Karpas-422 (cell line): ENCODE data around the gene SPTBN5. TPM values are rescaled to one million over a fixed set of nuclear protein-coding genes. Genes with fewer than 3 reads are reported as not detected.

Source experiments
- DNase-seq: peaks from one replicate; pipeline ENCODE4 v3.0.0-alpha.2; 2015
- H2AFZ ChIP-seq: fragments of 200-600 bp; sonication (generic); 2 replicates; pipeline ENCODE4 v1.6.1; 2014; ENCODE audit warnings: antibody characterized with exemption, low read length, mixed read lengths
- H3K27ac ChIP-seq: fragments of 200-600 bp; sonication (generic); 2 replicates; pipeline ENCODE4 v1.5.1; 2014; ENCODE audit warnings: mild to moderate bottlenecking, low read length, moderate library complexity
- H3K27me3 ChIP-seq: fragments of 200-600 bp; sonication (generic); 2 replicates; pipeline ENCODE4 v1.6.1; 2014; ENCODE audit warnings: low read length, mixed read lengths
- H3K36me3 ChIP-seq: fragments of 200-600 bp; sonication (generic); 2 replicates; pipeline ENCODE4 v1.6.1; 2014; ENCODE audit warnings: low read length, mixed read lengths; ENCODE audit not compliant: insufficient read depth
- H3K4me1 ChIP-seq: fragments of 200-600 bp; sonication (generic); 2 replicates; pipeline ENCODE4 v1.6.1; 2014; ENCODE audit warnings: mild to moderate bottlenecking, low read length, mixed read lengths
- H3K4me2 ChIP-seq: fragments of 200-600 bp; sonication (generic); 2 replicates; pipeline ENCODE4 v1.6.1; 2014; ENCODE audit warnings: low read length, low read depth, mild to moderate bottlenecking; ENCODE audit not compliant: poor library complexity, severe bottlenecking
- H3K4me3 ChIP-seq: fragments of 200-600 bp; sonication (generic); 2 replicates; pipeline ENCODE4 v1.5.1; 2014; ENCODE audit warnings: mild to moderate bottlenecking, antibody characterized with exemption, low read length, mixed read lengths
- H3K79me2 ChIP-seq: fragments of 200-600 bp; sonication (generic); 2 replicates; pipeline ENCODE4 v1.6.1; 2014; ENCODE audit warnings: mild to moderate bottlenecking, low read length, mixed read lengths
- H3K9ac ChIP-seq: fragments of 200-600 bp; sonication (generic); 2 replicates; pipeline ENCODE4 v1.6.0; 2014; ENCODE audit warnings: low read length
- H3K9me2 ChIP-seq: fragments of 200-600 bp; sonication (generic), shearing (Covaris generic); replicated peaks from 2 replicates; pipeline ENCODE4 v1.6.0; 2014; ENCODE audit warnings: mild to moderate bottlenecking, low read length, moderate library complexity; ENCODE audit not compliant: insufficient read depth
- H3K9me3 ChIP-seq: fragments of 300-700, 200-600 bp; sonication (generic); 2 replicates; pipeline ENCODE4 v1.6.1; 2014; ENCODE audit warnings: low read length, mixed read lengths
- H4K20me1 ChIP-seq: fragments of 200-600 bp; sonication (generic); 2 replicates; pipeline ENCODE4 v1.6.1; 2014; ENCODE audit warnings: mild to moderate bottlenecking, antibody characterized with exemption, low read length, low read depth; ENCODE audit not compliant: insufficient read depth
- total RNA-seq: library from RNA; depleted of rRNA; stranded (reverse); fragments of >200 nt; shearing (Covaris generic); gene quantifications from 2 replicates; pipeline ENCODE4 v1.2.3, GENCODE V29; 2014; ENCODE audit warnings: low replicate concordance

SPTBN5 gene
- total RNA-seq, 1 experiment from 2014 or later: 0.11 TPM

DNA sequence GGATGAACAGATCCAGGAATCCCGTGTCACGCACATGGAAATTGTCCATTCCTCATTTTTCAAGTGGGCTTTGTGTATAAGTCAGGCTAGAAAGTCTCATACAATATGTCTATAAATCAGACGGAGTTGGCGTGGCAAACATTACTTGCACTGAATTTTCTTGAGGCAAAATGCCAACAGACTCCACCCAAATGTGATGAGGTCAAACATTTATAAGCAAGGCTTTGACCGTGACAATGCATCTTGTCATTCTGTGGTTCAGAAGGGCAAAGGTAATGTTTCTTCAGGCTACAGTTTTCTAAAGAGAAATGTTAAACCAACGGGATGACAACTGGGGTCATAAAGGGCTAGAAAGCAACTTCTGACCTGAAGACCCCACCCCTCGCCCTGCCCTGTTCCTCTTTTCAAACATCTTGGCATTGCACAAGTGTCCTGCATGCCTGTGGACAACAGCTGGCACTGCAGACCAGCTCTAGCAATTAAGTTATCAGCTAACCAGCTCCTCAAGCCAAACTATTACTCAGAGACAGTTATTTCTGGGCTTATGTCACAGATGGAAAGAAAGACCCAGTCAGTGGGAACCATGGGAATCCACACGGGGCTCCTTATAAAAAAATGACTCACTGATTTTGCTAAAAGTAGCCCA is 36.5 kb upstream of the SPTBN5 start:
- no peak overlapping the region for H2AFZ ChIP-seq
- H3K4me3 ChIP-seq: no peak overlapping the region
- peaks cover 49% of the 10 kb centered on the region for H3K4me1 ChIP-seq
- no peak for DNase-seq
- H3K9me3 ChIP-seq: no peaks in the 10 kb centered on the region
- no peaks in the 10 kb centered on the region for H3K36me3 ChIP-seq
- no peak overlapping the region for H3K4me2 ChIP-seq
- no peaks in the 10 kb centered on the region for H3K9me2 ChIP-seq
- no peak overlapping the region for H3K27ac ChIP-seq
- H3K9ac ChIP-seq: no peak overlapping the region
- H3K27me3 ChIP-seq: no peaks in the 10 kb centered on the region
- H4K20me1 ChIP-seq: no peaks in the 10 kb centered on the region
- H3K79me2 ChIP-seq: peaks cover 59% of the 10 kb centered on the region

DNA sequence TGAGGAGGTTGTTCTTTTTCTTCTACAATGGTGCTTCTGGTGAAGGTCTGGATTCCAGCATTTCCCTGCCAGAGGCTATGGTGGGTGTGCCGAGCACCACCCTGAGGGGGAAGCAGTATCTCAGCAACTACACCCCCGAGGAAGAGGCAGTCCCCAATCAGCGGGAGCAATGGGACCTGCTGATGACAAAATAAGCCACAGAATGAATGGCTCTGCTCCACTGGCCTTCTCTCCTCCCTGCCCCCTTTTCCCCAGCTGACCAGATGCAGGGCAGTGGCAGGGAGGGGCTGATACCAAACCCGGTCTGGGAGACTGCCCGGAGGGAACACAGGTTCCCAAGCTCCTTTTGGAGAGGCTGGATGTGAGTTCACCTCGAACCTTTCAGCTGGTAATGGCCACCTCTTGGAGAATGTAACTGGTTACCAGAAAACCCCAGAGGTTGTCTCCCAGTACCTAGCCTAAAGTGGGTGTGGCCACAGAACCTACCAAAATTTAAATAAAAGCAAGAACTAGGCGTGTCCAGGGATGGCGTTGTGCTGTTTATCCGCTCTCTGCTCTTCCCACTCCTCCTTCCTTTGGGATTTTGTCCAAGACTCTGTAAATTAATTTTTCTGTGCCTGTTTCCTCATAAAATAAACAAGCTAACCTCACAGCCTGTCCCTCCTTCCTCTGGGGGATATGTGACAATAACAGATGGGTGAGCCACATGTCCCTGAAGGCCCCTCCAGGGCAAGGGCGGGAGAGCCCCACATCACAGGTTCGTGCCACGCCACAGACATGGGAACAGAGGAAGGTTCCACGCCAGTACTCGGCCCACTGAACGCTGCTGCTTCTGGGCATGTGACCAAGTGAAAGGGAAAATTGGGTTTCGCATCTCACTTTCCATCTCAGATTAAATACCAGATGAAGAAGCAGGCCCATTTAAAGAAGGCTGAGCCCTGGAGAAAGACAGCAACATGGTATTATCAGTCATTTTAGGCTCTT is 35.1 kb upstream of the SPTBN5 start:
- H3K27me3 ChIP-seq: no peaks in the 10 kb centered on the region
- no peaks in the 10 kb centered on the region for H3K36me3 ChIP-seq
- H3K27ac ChIP-seq: no peak overlapping the region
- no peaks in the 10 kb centered on the region for H3K9me2 ChIP-seq
- H3K79me2 ChIP-seq: peaks cover 47% of the 10 kb centered on the region
- H3K9me3 ChIP-seq: no peaks in the 10 kb centered on the region
- DNase-seq: no peak
- H4K20me1 ChIP-seq: no peaks in the 10 kb centered on the region
- H2AFZ ChIP-seq: no peak overlapping the region
- H3K4me3 ChIP-seq: no peak overlapping the region
- H3K4me1 ChIP-seq: peaks cover 38% of the 10 kb centered on the region
- H3K9ac ChIP-seq: no peak overlapping the region
- no peak overlapping the region for H3K4me2 ChIP-seq

DNA sequence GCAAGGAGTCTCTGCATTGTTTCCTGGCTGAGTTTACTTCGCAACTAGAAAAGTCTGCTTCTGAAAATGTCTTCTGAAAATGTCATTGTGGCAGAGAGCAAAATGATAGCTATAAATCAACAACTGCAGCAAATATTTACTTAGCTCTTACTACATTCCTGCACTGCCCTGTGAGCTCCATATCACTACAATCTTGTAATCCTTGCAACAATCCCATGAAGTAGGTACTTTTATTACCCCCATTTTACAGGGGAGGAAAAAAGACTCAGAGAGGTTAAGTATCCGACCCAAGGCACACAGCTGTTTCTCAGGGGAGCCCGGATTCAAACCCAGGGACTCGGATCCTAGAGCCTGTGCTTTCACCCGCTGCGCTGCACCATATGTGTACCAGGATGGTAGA is 34.2 kb upstream of the SPTBN5 start:
- Histone ChIP-seq H3K9me2 (no peaks in the 10 kb centered on the region), H3K4me3 (no peak overlapping the region), H3K36me3 (no peaks in the 10 kb centered on the region), H2AFZ (no peak overlapping the region), H3K4me1 (peaks cover 38% of the 10 kb centered on the region), H4K20me1 (no peaks in the 10 kb centered on the region), H3K27me3 (no peaks in the 10 kb centered on the region), H3K9ac (no peak overlapping the region), H3K27ac (peak overlapping the region; percentile 41; the same call in 1 of the 2 replicates), H3K4me2 (no peak overlapping the region), H3K9me3 (no peaks in the 10 kb centered on the region), H3K79me2 (peaks cover 38% of the 10 kb centered on the region)
- no peak for DNase-seq

DNA sequence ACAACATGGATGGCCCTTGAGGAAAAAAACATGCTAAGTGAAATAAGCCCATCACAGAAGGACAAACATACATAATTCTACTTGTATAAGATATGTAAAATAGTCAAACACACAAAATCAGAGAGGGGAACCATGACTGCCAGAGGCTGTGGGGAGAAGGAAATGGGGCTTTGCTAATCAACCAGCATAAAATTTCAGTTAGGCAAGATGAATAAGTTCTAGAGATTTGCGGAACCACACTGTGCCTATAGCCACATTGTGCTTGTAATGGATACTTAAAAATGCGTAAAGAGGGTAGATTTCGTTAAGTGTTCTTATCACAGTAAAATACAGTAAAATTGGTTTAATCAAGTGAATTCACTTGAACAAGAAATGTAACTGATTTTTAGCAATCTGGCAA is 33.7 kb upstream of the SPTBN5 start:
- Histone ChIP-seq H3K4me1 (peaks cover 38% of the 10 kb centered on the region), H3K9me3 (no peaks in the 10 kb centered on the region), H3K27me3 (no peaks in the 10 kb centered on the region), H4K20me1 (no peaks in the 10 kb centered on the region), H3K36me3 (no peaks in the 10 kb centered on the region), H2AFZ (no peak overlapping the region), H3K9ac (no peak overlapping the region), H3K79me2 (peaks cover 33% of the 10 kb centered on the region), H3K4me2 (no peak overlapping the region), H3K4me3 (no peak overlapping the region), H3K9me2 (no peaks in the 10 kb centered on the region), H3K27ac (peak overlapping the region; percentile 41; the same call in 1 of the 2 replicates)
- no peak for DNase-seq

DNA sequence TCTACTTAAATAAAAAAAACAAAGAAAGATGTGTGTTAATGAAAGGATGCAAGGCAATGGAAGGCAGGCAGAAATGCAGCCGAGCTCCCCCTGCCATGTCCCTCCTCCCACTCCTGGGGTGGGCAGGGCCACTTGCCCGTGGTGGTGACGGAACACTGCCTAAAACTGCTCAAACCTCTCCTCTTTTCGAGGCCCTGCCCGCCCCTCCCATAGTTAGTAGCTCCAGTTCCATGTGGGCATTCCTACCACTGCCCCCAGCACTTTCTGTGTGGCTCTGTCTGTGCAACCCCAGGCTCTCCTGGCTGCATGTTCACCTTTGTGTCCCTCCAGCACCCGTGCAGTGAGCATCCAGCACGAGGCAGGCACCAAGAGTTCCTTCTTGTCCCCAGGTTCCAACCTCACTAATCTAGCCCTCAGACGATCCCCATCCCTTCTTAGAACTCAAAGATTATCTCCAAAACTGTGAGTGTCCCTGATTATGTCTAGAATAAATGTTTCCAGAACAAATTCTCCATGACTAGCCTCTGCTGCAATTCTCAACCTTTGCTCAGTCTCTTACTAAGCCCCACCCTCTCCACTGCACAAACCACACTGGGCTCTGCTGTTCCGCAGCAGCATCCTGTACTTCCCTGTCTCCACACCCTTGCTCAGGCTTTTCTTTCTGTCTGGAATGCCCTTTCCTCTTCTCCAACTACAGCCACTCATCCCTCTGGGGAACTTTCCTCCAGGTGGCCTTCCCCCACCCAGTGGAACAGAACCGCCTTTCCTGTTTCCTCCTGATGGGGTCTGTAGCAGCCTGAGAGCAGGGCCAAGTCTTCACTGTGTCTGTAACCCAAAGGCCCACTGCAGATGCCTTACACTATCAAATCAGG is 32.6 kb upstream of the SPTBN5 start:
- no peak overlapping the region for H3K4me2 ChIP-seq
- H3K9me3 ChIP-seq: no peaks in the 10 kb centered on the region
- H3K4me1 ChIP-seq: peaks cover 40% of the 10 kb centered on the region
- no peaks in the 10 kb centered on the region for H3K9me2 ChIP-seq
- no peak for DNase-seq
- no peaks in the 10 kb centered on the region for H4K20me1 ChIP-seq
- no peak overlapping the region for H2AFZ ChIP-seq
- peaks cover 33% of the 10 kb centered on the region for H3K79me2 ChIP-seq
- no peak overlapping the region for H3K4me3 ChIP-seq
- H3K27me3 ChIP-seq: no peaks in the 10 kb centered on the region
- no peak overlapping the region for H3K27ac ChIP-seq
- no peaks in the 10 kb centered on the region for H3K36me3 ChIP-seq
- H3K9ac ChIP-seq: no peak overlapping the region

DNA sequence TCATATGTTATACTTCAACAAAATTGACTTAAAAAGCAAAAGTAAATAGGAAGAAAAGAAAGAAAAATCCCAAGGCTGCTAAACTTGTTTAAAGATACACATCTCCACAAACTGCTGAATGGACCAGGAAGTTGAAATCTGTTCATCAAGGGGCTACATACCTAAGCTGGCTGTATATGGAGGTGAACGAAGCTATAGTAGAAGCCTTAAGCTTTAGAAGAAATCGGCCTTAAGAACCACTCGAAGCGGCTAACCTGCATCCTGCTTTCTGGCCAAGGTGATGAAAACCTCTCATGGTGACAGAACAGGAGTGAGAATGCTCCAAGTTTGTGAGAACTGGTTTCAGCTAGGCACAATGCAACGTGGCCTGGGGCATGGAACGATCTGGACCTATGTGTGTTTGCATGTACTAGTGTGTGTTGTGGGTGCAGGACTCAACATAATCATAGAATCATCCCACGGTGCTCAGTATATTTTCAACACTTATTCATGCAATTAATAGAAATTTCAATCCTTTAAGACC is 31.3 kb upstream of the SPTBN5 start:
- H3K4me2 ChIP-seq: no peak overlapping the region
- no peaks in the 10 kb centered on the region for H4K20me1 ChIP-seq
- H3K4me3 ChIP-seq: no peak overlapping the region
- H3K4me1 ChIP-seq: peaks cover 45% of the 10 kb centered on the region
- DNase-seq: no peak
- H3K27me3 ChIP-seq: no peaks in the 10 kb centered on the region
- no peak overlapping the region for H3K9ac ChIP-seq
- H3K9me3 ChIP-seq: no peaks in the 10 kb centered on the region
- H3K9me2 ChIP-seq: no peaks in the 10 kb centered on the region
- peaks cover 30% of the 10 kb centered on the region for H3K79me2 ChIP-seq
- no peak overlapping the region for H2AFZ ChIP-seq
- H3K36me3 ChIP-seq: no peaks in the 10 kb centered on the region
- H3K27ac ChIP-seq: no peak overlapping the region

DNA sequence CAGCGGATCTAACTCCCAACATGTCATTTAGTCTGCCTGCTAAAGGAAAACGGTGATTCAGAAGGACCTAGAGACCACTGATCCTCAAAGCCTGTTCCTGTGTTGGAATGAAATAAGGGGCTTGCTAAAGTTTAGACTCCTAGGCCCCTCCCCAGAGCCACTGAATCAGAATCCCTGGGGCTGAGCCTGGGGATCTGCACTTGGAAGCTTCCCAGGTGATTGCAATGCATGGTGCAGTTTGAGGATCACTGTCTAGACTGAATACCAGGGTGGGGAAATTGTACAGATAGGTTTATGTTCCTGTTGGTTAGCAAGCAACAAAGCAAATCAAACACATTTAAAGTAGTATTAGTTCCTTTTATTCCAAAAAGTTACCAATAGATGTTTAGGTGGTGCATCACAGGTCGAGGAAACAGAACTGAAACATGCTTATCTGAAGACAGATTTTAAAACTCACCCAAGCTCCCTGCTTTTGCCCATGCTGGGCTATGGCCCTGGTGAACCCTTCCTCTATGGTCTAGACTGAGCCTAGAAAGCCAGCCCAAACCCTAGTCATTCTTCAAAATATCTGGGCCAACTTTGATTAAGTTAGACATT is 29.6 kb upstream of the SPTBN5 start:
- Histone ChIP-seq H3K9me2 (no peaks in the 10 kb centered on the region), H4K20me1 (no peaks in the 10 kb centered on the region), H3K4me1 (peaks cover 38% of the 10 kb centered on the region), H3K27ac (no peak overlapping the region), H3K4me3 (no peak overlapping the region), H2AFZ (no peak overlapping the region), H3K9ac (no peak overlapping the region), H3K27me3 (no peaks in the 10 kb centered on the region), H3K36me3 (0 out of 2 replicates have a peak, but pooled peaks cover 4% of the 10 kb centered on the region), H3K79me2 (peaks cover 19% of the 10 kb centered on the region), H3K9me3 (no peaks in the 10 kb centered on the region), H3K4me2 (no peak overlapping the region)
- DNase-seq: no peak
